HG03442 (cell line): ENCODE results near the gene KIF5B.
"Not testable (repeated sequence)": the region's sequence is repeated elsewhere in the genome, so short reads cannot be mapped to it uniquely, and the experiment has no call there.

ENCODE experiments used
- ATAC-seq: cut with Tn5 transposase; IDR thresholded peaks from one replicate; pipeline ENCODE4 v1.9.1; 2021; ENCODE audit warnings: mild to moderate bottlenecking, moderate library complexity; ENCODE audit not compliant: unreplicated experiment

KIF5B gene

GRCh38 chr10:32017044-32017443 lies 39.2 kb downstream of the KIF5B start:
- ATAC-seq = no peak

GRCh38 chr10:32015386-32015785 lies 40.8 kb downstream of the KIF5B start:
- ATAC-seq = no peak

GRCh38 chr10:32007026-32007425 lies 49.2 kb downstream of the KIF5B start:
- ATAC-seq = no peak

GRCh38 chr10:32005050-32005449 lies 51.2 kb downstream of the KIF5B start:
- ATAC-seq = peak; percentile 42

- ATAC-seq = no peak
Measured at GRCh38 chr10:32004161-32004591, 52.0 kb downstream of the KIF5B start.

- no peak for ATAC-seq
Measured at GRCh38 chr10:32002531-32002930, 53.7 kb downstream of the KIF5B start.

- no peak for ATAC-seq
Measured at GRCh38 chr10:32000937-32001336, 55.3 kb downstream of the KIF5B start.

GRCh38 chr10:31999836-32000235 lies 56.4 kb downstream of the KIF5B start:
- ATAC-seq = no peak

- ATAC-seq = no peak
Measured at GRCh38 chr10:31999070-31999660, 57.1 kb downstream of the KIF5B start.

- no peak for ATAC-seq
Measured at GRCh38 chr10:31994926-31995325, 61.3 kb downstream of the KIF5B start.

- no peak for ATAC-seq
Measured at GRCh38 chr10:31990937-31991336, 65.3 kb downstream of the KIF5B start.

GRCh38 chr10:31987786-31988185 lies 68.4 kb downstream of the KIF5B start:
- not testable (repeated sequence) for ATAC-seq

GRCh38 chr10:31982111-31982510 lies 74.1 kb downstream of the KIF5B start:
- no peak for ATAC-seq

- ATAC-seq = no peak
Measured at GRCh38 chr10:31980471-31980870, 75.8 kb downstream of the KIF5B start.

- ATAC-seq = not testable (repeated sequence)
Measured at GRCh38 chr10:31979071-31979470, 77.2 kb downstream of the KIF5B start.

- ATAC-seq = no peak
Measured at GRCh38 chr10:31978156-31978483, 78.1 kb downstream of the KIF5B start.

- no peak for ATAC-seq
Measured at GRCh38 chr10:31977440-31978155, 78.6 kb downstream of the KIF5B start.

- no peak for ATAC-seq
Measured at GRCh38 chr10:31975157-31975765, 81.0 kb downstream of the KIF5B start.

- no peak for ATAC-seq
Measured at GRCh38 chr10:31974434-31975124, 81.6 kb downstream of the KIF5B start.

- no peak for ATAC-seq
Measured at GRCh38 chr10:31972519-31973041, 83.6 kb downstream of the KIF5B start.

GRCh38 chr10:31969847-31970246 lies 86.4 kb downstream of the KIF5B start:
- ATAC-seq = not testable (repeated sequence)

GRCh38 chr10:31963589-31963980 lies 92.6 kb downstream of the KIF5B start:
- no peak for ATAC-seq
